ENCODE data around the gene SLC16A12. TPM values are rescaled to one million over a fixed set of nuclear protein-coding genes. Genes with fewer than 3 reads are reported as not detected.
A peak's percentile ranks its signal among the peaks of the same experiment; 100 is the strongest.

The SLC16A12 gene
- total RNA-seq, 1 donor from 2014 or later = 1.0 TPM

DNA sequence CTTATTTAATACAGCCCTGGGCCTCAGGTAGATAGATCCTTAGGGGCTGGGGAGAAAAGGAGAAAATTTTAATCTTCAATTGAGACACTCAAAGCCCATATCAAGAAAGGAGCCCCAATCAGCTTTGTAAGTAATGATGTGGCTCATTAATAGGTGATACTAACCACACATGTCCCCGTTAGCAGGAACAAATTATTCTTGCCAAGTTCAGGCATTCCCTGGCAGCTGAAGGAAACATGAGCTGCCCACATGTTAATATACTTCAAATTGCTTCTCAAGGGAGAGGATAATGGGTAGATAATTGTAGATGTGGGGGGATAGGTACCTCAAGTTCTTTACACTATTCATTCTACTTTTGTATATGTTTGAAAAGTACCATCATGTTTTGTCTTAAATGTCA lies 106.5 kb downstream of the SLC16A12 start:
- no peak overlapping the region for H3K4me3 ChIP-seq
- no peak for ATAC-seq
- TF ChIP-seq, protein P1, sequence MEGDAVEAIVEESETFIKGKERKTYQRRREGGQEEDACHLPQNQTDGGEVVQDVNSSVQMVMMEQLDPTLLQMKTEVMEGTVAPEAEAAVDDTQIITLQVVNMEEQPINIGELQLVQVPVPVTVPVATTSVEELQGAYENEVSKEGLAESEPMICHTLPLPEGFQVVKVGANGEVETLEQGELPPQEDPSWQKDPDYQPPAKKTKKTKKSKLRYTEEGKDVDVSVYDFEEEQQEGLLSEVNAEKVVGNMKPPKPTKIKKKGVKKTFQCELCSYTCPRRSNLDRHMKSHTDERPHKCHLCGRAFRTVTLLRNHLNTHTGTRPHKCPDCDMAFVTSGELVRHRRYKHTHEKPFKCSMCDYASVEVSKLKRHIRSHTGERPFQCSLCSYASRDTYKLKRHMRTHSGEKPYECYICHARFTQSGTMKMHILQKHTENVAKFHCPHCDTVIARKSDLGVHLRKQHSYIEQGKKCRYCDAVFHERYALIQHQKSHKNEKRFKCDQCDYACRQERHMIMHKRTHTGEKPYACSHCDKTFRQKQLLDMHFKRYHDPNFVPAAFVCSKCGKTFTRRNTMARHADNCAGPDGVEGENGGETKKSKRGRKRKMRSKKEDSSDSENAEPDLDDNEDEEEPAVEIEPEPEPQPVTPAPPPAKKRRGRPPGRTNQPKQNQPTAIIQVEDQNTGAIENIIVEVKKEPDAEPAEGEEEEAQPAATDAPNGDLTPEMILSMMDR (IDR thresholded peaks at IDR 0.05) = no peak
- intact Hi-C loops (cut with DNase I) = loop anchor here (5.0 kb wide), 1 partner anchor 138 kb away; no protein-coding TSS in a partner anchor
- no peaks in the 10 kb centered on the region for H3K27me3 ChIP-seq (ENCODE audit: low read depth)
- H3K27ac ChIP-seq = no peak overlapping the region
- no peaks in the 10 kb centered on the region for H3K9me3 ChIP-seq
- H3K4me1 ChIP-seq = no peaks in the 10 kb centered on the region
- no peak for DNase-seq
- no peaks in the 10 kb centered on the region for H3K36me3 ChIP-seq

DNA sequence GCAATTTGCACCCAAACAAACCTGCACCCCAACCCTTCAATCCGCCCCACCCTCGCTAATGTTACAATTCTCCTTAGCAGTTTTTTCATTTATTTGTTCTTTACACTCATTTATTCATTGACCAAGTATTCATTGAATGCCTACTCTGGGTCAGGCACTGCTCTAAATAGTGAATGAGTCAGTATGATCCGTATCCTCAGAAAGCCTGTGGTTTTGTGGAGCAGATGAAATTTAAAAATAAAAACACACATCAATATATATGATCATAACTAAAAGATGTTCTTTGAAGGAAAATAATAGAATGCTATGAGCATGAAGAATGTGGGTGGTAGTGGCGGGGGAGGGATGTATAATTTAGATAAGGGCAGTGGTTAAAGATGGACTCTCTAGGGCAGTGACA lies 107.8 kb downstream of the SLC16A12 start:
- TF ChIP-seq, protein P1 (IDR thresholded peaks at IDR 0.05) = no peak
- H3K27me3 ChIP-seq (ENCODE audit: low read depth) = no peaks in the 10 kb centered on the region
- DNase-seq (no peak), ATAC-seq (no peak)
- H3K9me3 ChIP-seq = no peaks in the 10 kb centered on the region
- H3K4me3 ChIP-seq = no peak overlapping the region
- H3K4me1 ChIP-seq = no peaks in the 10 kb centered on the region
- H3K27ac ChIP-seq = no peak overlapping the region
- H3K36me3 ChIP-seq = no peaks in the 10 kb centered on the region
- intact Hi-C loops (cut with DNase I) = loop anchor here (5.0 kb wide), 1 partner anchor 140 kb away; no protein-coding TSS in a partner anchor

DNA sequence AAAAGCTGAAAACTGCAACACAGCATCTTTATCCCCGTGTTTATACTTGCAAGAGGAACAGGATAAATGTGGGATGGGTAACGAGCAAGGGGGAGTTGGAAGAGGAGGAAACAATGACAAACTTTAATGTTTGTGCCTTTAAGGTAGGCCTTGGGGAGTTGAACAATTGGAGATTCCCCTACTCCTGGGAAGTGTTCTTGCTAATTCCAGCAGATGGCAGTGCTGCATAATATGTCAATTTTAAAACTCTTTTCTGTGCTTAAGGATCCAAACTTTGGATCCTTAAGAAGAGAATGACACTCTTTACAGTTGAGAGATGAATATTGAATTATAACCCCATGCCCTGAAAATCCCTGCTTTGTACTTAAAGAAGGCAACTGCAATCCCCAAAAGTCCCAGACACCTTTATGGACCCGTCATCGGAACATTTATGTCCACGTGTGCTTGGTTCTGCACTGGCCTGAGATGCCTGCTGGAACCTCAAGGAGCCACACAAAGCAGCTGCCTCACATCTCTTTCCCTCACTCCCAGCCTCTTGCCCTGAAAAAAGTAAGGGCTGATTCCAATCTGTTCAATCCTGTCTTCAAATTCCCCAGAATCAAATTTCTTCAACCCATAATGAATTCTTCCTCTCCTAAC lies 109.0 kb downstream of the SLC16A12 start:
- peak; percentile 81 to 83 for ATAC-seq
- TF ChIP-seq, protein P1 (IDR thresholded peaks at IDR 0.05) = peak; percentile 78
- no peak overlapping the region for H3K27ac ChIP-seq
- DNase-seq = no peak
- no peaks in the 10 kb centered on the region for H3K9me3 ChIP-seq
- intact Hi-C loops (cut with DNase I) = loop anchor here (5.0 kb wide), 1 partner anchor 141 kb away; no protein-coding TSS in a partner anchor
- H3K4me1 ChIP-seq = no peaks in the 10 kb centered on the region
- H3K4me3 ChIP-seq = no peak overlapping the region
- H3K36me3 ChIP-seq = no peaks in the 10 kb centered on the region
- H3K27me3 ChIP-seq (ENCODE audit: low read depth) = no peaks in the 10 kb centered on the region

DNA sequence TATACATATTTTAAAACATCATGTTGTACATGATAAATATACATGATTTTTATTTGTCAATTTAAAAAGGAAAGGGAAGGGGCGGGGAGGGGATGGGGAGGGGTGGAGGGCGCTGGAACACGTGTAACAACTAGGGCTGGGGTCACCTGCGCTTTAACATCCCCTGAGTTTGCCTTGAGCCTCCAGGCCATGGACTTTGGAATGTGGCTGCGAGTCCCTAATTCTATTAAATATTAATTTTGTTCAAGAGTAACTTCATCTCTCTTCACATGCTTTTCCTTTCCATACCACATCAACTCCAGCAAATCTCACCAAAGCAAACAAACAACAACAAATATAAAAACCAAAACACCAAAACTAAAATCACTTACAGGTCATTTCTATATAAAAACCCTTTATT lies 110.4 kb downstream of the SLC16A12 start:
- intact Hi-C loops (cut with DNase I) = loop anchor here (5.0 kb wide), 1 partner anchor 142 kb away; no protein-coding TSS in a partner anchor
- Histone ChIP-seq H3K4me1 (peaks cover 9% of the 10 kb centered on the region), H3K27me3 (ENCODE audit: low read depth) (no peaks in the 10 kb centered on the region), H3K4me3 (no peak overlapping the region), H3K9me3 (no peaks in the 10 kb centered on the region), H3K36me3 (no peaks in the 10 kb centered on the region), H3K27ac (no peak overlapping the region)
- ATAC-seq (no peak), DNase-seq (no peak)
- TF ChIP-seq, protein P1 (IDR thresholded peaks at IDR 0.05) = no peak

DNA sequence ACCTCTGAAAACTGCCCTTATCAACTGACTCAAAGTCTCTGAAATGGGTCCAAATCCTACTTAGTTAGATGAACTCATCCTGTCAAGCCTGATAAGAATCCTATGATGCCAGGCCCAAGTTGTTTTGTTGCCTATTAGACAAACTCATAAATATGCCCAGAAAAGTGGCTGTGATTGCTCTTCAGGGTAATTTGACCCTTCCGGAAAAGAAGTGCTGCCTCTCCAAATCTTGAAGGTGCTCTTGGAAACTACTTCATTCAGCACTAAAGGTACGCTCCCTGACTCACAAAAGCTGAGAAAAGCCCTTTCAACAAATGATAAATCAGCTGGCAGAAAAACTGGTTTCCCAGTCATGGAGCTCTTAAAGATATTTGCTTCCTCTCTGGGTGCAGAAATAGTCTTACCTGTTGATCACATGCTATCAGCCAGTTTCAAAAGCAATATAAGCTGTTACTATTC lies 114.3 kb downstream of the SLC16A12 start:
- no peak overlapping the region for H3K27ac ChIP-seq
- no peaks in the 10 kb centered on the region for H3K27me3 ChIP-seq (ENCODE audit: low read depth)
- TF ChIP-seq, protein P1 (IDR thresholded peaks at IDR 0.05) = no peak
- H3K36me3 ChIP-seq = peaks cover 17% of the 10 kb centered on the region
- intact Hi-C loops (cut with DNase I) = no loop called here
- H3K4me1 ChIP-seq = peaks cover 48% of the 10 kb centered on the region
- DNase-seq (no peak), ATAC-seq (peak; percentile 80 to 86)
- H3K4me3 ChIP-seq = no peak overlapping the region
- no peaks in the 10 kb centered on the region for H3K9me3 ChIP-seq

All from lower lobe of right lung (tissue), 2 donors.